GM21390 (cell line): ENCODE results near the gene SLC25A53.
A peak's percentile ranks its signal among the peaks of the same experiment; 100 is the strongest.
"Not testable (repeated sequence)": the region's sequence is repeated elsewhere in the genome, so short reads cannot be mapped to it uniquely, and the experiment has no call there.

Experiments
- ATAC-seq: cut with Tn5 transposase; IDR thresholded peaks from one replicate; pipeline ENCODE4 v1.9.1; 2021; ENCODE audit not compliant: unreplicated experiment

The SLC25A53 gene

DNA sequence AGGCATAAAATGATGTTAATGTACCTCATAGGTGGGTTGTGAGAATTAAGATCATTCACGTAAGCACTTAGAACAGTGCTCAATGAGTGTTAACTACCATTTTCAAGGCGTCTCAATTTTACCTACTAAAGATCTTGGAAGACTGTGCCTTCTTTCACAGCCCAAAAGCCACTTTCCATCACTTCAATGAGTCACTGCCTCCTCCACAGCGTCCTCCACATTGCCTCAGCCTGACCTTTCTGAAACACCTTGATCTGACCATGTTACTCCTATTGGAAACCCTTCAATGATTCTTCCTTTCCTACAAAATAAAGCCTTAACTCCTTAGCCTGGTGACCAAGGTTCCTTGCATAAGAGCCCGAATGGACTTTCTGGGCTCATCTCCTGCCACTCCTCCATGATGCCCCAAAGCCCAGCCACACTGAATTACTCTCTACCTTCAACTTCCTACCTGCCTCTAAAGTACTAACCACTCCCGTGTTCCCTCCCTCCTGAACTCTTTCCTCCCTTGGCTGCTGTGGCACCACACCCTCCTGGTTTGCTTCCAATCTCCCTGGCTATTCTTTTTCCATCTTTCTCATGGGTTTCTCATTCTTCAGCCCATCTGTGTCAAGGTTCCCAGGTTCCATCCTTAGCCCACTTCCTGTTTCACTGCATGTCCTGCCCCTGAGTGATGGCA is 22.1 kb downstream of the SLC25A53 start:
- no peak for ATAC-seq

DNA sequence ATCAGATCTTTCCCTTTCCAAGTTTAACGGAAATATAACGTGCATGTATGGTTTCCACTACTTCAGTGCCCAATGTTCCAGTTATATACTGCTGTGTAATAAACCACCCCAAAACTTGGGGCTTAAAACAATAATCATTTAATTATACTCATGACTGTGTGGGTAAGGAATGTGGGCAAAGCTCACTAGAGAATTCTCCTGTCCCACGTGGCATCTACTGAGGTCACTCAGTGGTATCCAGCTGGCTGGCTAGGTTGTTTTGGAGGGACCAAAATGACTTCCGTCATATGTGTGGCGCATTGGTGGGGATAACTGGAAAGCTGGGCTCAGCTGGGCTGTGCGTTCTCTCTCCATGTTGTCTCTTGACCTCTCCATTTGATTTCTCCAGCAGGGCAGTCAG is 26.0 kb downstream of the SLC25A53 start:
- no peak for ATAC-seq

GRCh38 chrX:104126856-104127255 is 30.0 kb downstream of the SLC25A53 start:
- ATAC-seq = no peak

DNA sequence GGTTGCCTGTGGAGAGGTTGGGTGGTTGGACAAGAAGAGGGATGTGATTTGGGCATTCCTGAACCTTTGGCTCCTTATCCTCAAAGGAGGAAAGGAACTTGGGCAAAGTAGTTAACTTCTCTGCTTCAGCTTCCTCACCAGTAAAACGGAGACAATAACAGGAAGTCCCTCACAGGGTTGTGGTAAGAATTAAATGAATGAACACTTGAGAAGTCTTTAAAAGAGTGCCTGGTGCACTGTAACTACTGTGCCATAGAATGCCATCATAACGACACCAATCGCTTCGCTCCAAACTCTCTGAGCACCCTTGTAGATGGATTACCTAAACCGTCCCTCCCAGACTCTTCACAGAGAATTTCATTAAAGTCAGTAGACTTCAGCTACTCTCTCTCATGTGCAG is 34.0 kb downstream of the SLC25A53 start:
- peak; percentile 57 for ATAC-seq

DNA sequence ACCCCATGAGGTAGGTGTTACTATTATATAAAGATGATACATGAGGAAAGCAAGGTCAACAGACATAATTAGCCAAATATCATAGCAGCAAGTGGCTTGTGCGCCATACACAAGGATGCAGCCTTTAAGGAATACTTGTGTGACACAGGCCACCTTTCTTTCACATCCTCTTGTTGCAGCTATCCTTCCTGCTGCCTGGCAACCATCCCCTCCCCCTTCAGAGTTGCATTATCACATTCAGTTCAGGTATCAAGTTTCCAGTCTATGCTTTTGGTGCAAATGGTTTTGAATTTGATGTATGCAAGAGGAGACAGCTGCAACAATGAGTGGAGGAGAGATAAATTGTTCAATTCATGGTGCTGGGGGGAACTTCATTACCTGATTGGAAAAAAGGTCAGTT is 38.0 kb downstream of the SLC25A53 start:
- ATAC-seq = no peak

GRCh38 chrX:104117759-104118158 is 39.0 kb downstream of the SLC25A53 start:
- ATAC-seq = no peak

- ATAC-seq = peak; percentile 44
These were observed 43.4 kb downstream of the SLC25A53 start for GRCh38 chrX:104113222-104113965.

DNA sequence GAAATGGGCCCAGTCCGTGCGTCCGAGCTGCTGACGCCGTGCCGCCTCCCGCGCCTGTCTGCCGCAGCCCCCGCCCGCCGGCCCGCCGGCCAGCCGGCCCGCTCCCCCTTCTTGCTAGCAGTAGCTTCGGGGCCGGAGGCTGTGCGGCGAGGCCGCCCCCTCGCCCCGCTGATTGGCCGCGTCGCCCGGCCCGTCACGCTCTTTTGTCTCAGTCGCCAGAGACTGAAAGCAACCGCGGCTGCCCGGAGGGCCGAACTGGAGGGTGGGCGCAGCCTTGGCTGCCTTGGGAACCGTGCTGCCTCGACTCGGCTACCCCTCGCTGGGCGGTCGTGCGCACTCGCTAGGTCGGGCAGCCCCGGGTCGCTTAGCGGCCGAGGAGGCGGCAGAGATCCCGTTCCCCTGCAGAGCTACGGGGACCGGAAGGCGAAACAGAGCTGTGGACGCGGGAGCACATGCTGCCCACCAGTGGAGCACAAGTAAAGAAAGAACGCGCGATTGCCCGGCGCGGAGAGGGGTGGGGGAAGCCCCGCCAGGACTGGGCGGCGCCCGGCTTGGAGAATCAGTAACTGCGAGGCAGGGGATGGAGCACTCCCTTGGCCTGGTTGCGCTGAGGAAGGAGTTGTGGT is 44.4 kb downstream of the SLC25A53 start, which contains the start of gene ZCCHC18:
TSS of gene ZCCHC18 (plus strand) at position 198 of the 626 bp plus-strand sequence. CDS start 1,589 bp downstream, outside the sequence.
- ATAC-seq = peak; percentile 61

GRCh38 chrX:104110491-104111240 is 46.1 kb downstream of the SLC25A53 start:
- peak; percentile 56 for ATAC-seq

DNA sequence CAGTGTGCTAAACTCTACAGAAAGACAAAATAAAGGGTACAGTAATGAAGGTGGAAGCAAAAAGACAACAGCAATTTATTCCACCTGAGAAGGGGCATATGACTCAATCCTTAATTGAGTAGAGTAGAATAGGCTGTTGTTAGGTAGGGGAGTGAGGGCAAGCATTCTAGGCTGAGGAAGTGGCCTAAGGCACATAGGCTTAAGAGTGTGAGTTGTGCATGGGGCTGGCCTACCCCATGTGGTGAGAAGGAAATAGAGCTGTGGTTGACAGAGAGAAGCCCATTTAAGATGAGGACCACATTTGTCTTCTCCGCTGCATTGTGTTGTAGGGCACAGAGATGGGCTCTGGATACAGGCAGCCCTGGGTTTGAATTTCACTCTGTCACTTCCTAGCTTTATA is 47.9 kb downstream of the SLC25A53 start:
- ATAC-seq = no peak

DNA sequence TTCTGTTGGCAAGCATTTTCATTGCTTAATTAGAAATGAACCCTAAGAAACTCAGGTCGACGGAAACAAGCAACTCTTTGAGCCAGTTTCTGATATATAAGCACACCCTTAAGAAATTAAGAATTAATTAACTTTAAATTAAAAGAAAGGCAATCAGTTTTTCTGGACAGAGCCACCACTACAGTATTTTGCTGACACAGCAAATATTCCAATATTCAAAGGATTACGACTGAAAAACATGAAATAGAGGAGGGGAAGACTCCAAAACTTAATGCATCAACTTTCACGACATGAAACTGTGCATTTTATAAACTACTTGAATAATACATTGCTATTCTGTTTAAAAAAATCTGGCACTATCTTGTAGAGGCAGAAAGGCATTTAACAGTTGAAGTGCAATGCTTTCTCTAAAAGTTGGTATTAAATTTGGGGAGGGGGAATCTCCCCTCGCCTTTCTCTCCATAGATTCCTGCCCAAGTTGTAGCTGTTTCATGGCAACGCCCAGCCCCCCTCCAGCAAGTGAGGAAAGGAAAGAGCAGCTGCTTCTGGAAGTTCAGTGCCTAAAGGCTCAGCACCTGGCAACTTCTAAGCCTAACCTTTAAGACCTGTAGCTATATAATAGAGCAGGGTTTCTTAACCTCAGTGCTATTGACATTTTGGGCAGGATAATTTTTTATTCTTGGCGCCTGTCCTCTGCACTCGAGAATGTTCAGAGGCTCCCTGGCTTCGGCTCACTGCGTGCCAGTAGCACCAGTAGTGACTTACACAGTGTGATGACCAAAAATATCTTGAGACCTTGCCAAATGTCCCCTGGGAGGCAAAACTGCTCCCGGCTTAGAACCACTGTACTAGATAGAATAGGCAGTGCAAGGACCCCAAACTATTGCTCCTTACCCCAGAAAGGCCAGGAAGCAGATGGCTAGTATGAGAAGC is 51.2 kb downstream of the SLC25A53 start:
- ATAC-seq = no peak

DNA sequence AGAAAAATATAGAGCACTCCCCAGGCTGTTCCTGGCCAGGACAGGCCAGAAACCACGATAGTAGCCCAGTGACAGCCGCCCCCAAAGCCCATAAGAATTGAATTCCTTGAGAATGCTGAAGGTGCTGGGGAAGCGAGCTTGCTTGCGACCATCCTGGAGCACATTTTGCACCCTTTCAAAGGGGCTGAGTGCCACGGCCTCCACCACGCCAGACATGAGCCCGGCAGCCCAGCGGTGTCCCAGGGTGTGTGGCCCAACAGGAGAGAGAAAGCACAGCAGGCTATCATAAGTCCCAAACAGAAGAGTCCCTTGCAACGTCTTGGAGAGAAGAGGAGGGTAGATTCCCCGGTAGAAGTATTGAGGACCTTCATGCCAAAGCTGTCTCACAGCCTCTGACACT is 52.1 kb downstream of the SLC25A53 start:
- ATAC-seq = no peak

DNA sequence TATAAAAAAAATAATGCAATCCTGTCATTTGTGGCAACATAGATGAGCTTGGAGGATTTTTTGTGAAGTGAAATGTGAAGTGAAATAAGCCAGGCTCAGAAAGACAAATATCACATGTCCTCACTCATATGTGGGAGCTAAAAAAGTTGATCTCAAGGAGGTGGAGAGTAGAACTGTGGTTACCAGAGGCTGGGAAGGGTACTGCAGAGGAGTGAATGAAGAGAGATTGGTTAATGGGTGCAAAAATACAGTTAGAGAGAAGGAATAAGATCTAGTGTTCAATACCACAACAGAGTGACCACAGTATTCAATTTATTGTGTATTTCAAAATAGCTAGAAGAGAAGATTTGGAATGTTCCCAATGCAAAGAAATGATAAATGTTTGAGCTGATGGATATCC is 57.9 kb downstream of the SLC25A53 start:
- ATAC-seq = no peak

DNA sequence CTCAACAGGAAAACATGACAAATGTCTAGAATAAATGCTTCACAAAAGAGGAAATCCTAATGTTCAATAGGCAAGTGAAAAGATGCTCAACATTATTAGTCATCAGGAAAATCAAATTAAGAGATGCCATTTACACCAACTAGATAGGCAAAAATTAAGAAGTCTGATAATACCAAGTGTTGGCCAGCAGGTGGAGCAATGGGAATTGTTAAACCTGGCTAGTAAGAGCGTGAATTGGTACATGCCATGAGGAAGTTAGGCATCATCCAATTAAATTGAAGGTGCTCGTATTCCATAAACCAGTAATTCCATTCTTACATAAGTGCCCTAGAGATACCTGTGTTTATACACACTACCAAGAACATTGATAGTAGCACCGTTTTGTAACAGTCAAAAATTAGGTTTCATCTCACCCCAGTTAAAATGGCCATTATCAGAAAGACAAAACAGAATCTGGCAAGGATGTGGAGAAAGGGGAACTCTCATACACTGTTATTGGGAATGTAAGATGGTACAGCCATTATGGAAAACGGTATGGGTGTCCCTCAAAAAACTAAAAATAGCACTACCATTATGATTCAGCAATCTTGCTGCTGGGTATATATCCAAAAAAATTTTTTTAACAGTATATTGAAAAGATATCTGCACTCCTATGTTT is 58.5 kb downstream of the SLC25A53 start:
- peak; percentile 70 for ATAC-seq

DNA sequence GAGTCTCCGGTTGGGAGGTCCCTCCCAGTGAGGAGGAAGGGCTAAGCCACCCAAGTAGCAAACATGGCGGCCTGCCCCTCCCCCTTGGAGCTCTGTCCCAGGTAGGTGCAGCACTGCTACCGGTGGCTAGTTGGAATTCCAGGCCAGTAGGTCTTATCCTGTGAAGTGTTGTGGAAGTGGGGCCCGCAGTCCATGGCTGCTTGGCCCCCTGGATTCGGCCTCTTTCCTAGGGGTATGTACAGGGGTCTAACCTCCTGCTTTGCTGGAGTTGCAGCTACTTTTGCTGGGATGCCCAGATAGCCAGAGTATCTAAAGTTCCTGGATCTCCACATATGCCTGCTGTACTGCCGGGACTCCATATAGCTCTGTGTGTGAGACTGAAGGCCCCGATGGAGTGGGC is 70.9 kb downstream of the SLC25A53 start:
- no peak for ATAC-seq

GRCh38 chrX:104085477-104085876 is 71.3 kb downstream of the SLC25A53 start:
- ATAC-seq = no peak

GRCh38 chrX:104084534-104085277 is 72.1 kb downstream of the SLC25A53 start:
- no peak for ATAC-seq

DNA sequence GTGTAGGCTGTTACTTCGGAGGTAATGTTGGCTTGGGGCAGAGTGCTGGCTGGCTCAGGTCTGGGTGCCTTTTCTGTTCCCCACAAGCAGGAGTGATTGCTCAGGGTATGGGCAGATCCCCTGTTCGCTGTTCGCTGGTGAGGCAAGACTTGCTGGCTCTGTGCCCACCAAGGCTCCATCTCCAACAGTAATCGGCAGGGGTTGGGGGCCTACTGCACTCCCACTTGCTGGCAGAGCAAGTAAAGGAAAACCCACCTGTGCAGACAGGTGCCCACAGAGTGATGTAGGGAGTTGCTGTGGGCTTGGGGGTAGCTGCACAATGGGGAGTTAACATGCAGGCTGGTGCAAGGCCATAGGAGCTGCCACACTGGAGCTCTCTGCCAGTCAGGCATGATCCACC is 72.7 kb downstream of the SLC25A53 start:
- no peak for ATAC-seq

DNA sequence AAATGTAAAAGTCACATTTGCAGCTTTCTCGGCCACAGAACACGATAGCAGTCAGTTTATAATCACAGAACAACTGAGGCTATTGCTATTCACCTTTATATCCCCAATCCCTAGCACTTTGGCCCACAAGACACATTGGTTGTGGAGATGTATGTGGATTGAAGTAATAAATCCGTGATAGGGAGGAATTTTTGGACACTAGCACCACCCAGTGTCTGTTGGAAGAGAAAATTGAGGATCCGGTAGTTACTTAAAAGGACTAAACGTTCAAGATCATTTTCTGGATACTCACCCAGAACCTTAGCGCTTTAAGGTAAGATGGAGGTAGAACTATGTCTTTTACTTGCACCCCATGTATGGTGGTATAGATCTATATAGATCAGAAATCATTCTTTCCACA is 79.0 kb downstream of the SLC25A53 start:
- not testable (repeated sequence) for ATAC-seq
